Muscle of leg (tissue), 11 donors: ENCODE data around the gene TTLL5. TPM values are rescaled to one million over a fixed set of nuclear protein-coding genes. Genes with fewer than 3 reads are reported as not detected.

ENCODE experiments used
- DNase-seq: peaks from one replicate; pipeline ENCODE4 v3.0.0; 2013
- H3K27ac ChIP-seq: one replicate; pipeline ENCODE4 v1.5.1; 2013; ENCODE audit warnings: mild to moderate bottlenecking, low read length, control low read depth
- H3K27me3 ChIP-seq: one replicate; pipeline ENCODE4 v1.6.1; 2013; ENCODE audit warnings: low read length; ENCODE audit not compliant: control insufficient read depth, insufficient read depth
- H3K36me3 ChIP-seq: one replicate; pipeline ENCODE4 v1.6.1; 2013; ENCODE audit warnings: low read length; ENCODE audit not compliant: control insufficient read depth, insufficient read depth
- H3K4me1 ChIP-seq: one replicate; pipeline ENCODE4 v1.6.1; 2013; ENCODE audit warnings: low read length; ENCODE audit not compliant: control insufficient read depth, insufficient read depth
- H3K4me3 ChIP-seq: one replicate; pipeline ENCODE4 v1.5.1; 2013; ENCODE audit warnings: low read length, control low read depth
- H3K9me3 ChIP-seq: replicated peaks from 2 replicates; pipeline ENCODE4 v1.6.1; 2013; ENCODE audit warnings: low read depth, low read length; ENCODE audit not compliant: control insufficient read depth
- WGBS: methylation state at CpG from one replicate; pipeline ENCODE4 v1.1.5; 2013; ENCODE audit warnings: missing lambda C conversion rate; ENCODE audit not compliant: insufficient coverage; 5-methylcytosine and 5-hydroxymethylcytosine counted together
- polyA plus RNA-seq, 8 donors: library from polyadenylated mRNA; unstranded; fragments of 120-200 nt; gene quantifications; one replicate each; pipeline versions ENCODE4 v1.2.1 to v1.2.3, GENCODE V29; 2013; ENCODE audit warnings: inconsistent platforms in 1 of 8, low replicate concordance in 1 of 8; ENCODE audit not compliant: insufficient read length in 8 of 8, insufficient read depth in 1 of 8
- total RNA-seq: library from RNA; stranded (reverse); fragments of 120-200 nt; gene quantifications from one replicate; pipeline ENCODE4 v1.2.4, GENCODE V29; 2013

TTLL5 gene
- total and polyA plus RNA-seq, 9 donors, result 12.0 to 21.1 (median 15.2) TPM

GRCh38 chr14:75960231-75960630, 299.2 kb downstream of the TTLL5 start:
- Histone ChIP-seq H3K4me1 (peaks cover 2% of the 10 kb centered on the region), H3K4me3 (no peak overlapping the region), H3K27ac (peak overlapping the region; percentile 54), H3K27me3 (no peaks in the 10 kb centered on the region), H3K9me3 (no peaks in the 10 kb centered on the region), H3K36me3 (peaks cover 57% of the 10 kb centered on the region)
- WGBS, result 33% methylated on average over 3 of the region's 6 CpGs
- DNase-seq, result no peak

- H3K36me3 ChIP-seq, result peaks cover 71% of the 10 kb centered on the region
- no peak overlapping the region for H3K4me3 ChIP-seq
- no peak for DNase-seq
- peaks cover 2% of the 10 kb centered on the region for H3K4me1 ChIP-seq
- H3K9me3 ChIP-seq, result no peaks in the 10 kb centered on the region
- H3K27ac ChIP-seq, result no peak overlapping the region
- no CpG with 5 or more reads among the region's 3 CpGs for whole genome bisulfite sequencing
- no peaks in the 10 kb centered on the region for H3K27me3 ChIP-seq
These were observed 300.6 kb downstream of the TTLL5 start for GRCh38 chr14:75961662-75962061.

GRCh38 chr14:75967866-75968265, 306.8 kb downstream of the TTLL5 start:
- H3K9me3 ChIP-seq, result no peaks in the 10 kb centered on the region
- H3K36me3 ChIP-seq, result peaks cover 85% of the 10 kb centered on the region
- 93% methylated on average over 2 of the region's 3 CpGs for WGBS
- no peak for DNase-seq
- H3K4me3 ChIP-seq, result no peak overlapping the region
- H3K27me3 ChIP-seq, result no peaks in the 10 kb centered on the region
- peaks cover 14% of the 10 kb centered on the region for H3K4me1 ChIP-seq
- H3K27ac ChIP-seq, result no peak overlapping the region

DNA sequence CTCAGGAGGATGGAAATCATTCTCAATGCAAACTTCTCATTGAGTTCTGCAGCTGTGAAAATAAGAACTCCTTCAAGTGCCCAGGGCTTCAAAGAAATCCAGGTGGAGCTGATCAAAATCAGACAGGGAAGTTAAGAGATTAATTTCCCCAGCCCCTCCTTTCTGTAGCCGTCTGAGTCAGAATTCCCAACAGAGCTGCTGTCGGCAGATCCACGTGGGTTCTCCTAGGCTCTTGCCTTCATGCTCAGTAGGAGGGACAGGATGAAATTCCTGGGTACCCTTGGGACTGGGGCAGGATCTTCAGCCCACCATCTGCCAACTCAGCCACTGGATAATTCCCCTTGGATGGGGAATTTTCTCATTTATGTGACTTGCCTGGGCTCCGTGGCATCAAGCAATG, 307.4 kb downstream of the TTLL5 start:
- 50% methylated on average over 1 of the region's 4 CpGs for WGBS
- no peak for DNase-seq
- H3K27ac ChIP-seq, result no peak overlapping the region

DNA sequence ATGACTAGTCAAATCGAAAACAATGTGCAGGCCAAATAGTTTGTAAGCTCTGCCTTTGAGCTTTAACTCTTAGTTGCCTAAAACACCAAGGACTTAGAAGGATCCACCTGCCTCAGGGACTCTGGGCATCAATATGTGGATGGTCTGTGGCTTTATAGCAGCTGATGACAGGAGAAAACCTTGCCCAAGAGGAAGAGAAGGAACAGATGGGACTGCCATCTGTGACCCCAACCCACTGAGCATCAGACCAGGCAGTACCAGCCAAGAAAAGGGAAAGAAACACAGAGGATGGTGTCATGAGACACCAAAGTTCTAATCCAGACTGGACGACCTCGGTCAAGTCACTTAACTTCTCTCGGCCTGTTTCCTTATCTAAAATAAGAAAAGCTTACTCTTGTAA, 308.1 kb downstream of the TTLL5 start:
- DNase-seq, result no peak
- no peak overlapping the region for H3K4me3 ChIP-seq
- no CpG with 5 or more reads among the region's 4 CpGs for WGBS
- peaks cover 17% of the 10 kb centered on the region for H3K4me1 ChIP-seq
- H3K9me3 ChIP-seq, result no peaks in the 10 kb centered on the region
- H3K27ac ChIP-seq, result no peak overlapping the region
- H3K27me3 ChIP-seq, result no peaks in the 10 kb centered on the region
- peaks cover 77% of the 10 kb centered on the region for H3K36me3 ChIP-seq

More for the DNA sequence above, 307.4 kb downstream of the TTLL5 start:
- Histone ChIP-seq H3K36me3 (peaks cover 79% of the 10 kb centered on the region), H3K27me3 (no peaks in the 10 kb centered on the region), H3K9me3 (no peaks in the 10 kb centered on the region), H3K4me3 (no peak overlapping the region), H3K4me1 (peaks cover 17% of the 10 kb centered on the region)

GRCh38 chr14:75969891-75970290, 308.8 kb downstream of the TTLL5 start:
- Histone ChIP-seq H3K36me3 (peaks cover 70% of the 10 kb centered on the region), H3K27me3 (no peaks in the 10 kb centered on the region), H3K27ac (no peak overlapping the region), H3K4me1 (peaks cover 17% of the 10 kb centered on the region), H3K4me3 (no peak overlapping the region), H3K9me3 (no peaks in the 10 kb centered on the region)
- no peak for DNase-seq
- WGBS, result 86% methylated on average over 5 of the region's 8 CpGs

DNA sequence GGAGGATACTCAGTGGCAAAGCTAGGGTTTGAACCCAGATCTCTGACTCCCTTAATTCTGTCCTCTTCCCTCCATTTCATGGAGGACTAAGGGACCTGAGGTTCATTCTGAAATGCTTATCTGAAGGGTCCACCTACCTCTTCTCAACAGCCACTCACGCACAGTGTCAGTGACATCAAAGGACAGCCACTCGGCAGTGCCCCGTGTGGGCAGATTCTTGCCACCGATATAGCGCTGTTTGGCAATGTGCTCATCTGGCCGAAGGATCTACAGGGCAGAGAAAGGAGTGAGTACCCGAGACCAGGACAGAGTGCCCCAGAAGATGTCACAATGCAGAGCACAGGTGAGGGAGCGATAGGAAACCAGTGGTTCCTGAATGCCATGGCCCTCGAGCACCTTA, 309.9 kb downstream of the TTLL5 start:
- no peaks in the 10 kb centered on the region for H3K27me3 ChIP-seq
- 88% methylated on average over 9 of the region's 9 CpGs for WGBS
- H3K4me1 ChIP-seq, result peaks cover 17% of the 10 kb centered on the region
- no peaks in the 10 kb centered on the region for H3K9me3 ChIP-seq
- H3K4me3 ChIP-seq, result no peak overlapping the region
- no peak overlapping the region for H3K27ac ChIP-seq
- DNase-seq, result no peak
- H3K36me3 ChIP-seq, result peaks cover 59% of the 10 kb centered on the region

GRCh38 chr14:75971509-75971908, 310.5 kb downstream of the TTLL5 start:
- Histone ChIP-seq H3K27me3 (no peaks in the 10 kb centered on the region), H3K36me3 (peaks cover 54% of the 10 kb centered on the region), H3K9me3 (no peaks in the 10 kb centered on the region), H3K4me3 (no peak overlapping the region), H3K27ac (no peak overlapping the region), H3K4me1 (peaks cover 17% of the 10 kb centered on the region)
- no peak for DNase-seq
- WGBS, result 89% methylated on average over 15 of the region's 15 CpGs

DNA sequence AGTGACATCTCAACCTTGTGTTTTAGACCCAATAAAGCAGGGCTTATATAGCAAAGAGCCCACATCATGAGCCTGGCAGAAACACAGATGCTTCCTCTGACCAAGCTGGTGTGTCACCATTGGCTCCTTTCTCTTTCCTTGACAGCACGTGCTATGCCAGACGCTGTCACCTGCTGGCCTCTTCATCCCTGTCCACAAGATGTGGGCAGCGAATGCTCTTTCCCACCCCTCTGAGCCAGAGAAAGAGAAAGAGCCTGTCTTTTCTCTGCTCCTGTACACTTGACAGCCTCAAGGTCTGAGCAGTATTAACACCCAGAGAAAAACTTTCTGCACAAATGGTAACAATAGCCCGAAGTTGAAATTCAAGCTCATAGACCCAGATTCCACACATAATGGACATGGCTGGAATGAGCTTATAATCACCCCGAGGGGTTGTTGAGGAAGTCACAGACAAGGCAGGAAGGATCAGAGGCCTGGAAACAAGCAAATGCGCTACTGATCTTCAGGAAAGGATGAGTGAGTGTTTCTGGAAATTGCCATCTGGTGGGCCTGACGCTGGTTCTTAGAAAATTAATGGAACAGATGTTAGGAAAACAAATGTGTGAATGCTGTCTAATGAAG, 311.9 kb downstream of the TTLL5 start:
- no peaks in the 10 kb centered on the region for H3K9me3 ChIP-seq
- WGBS, result 24% methylated on average over 6 of the region's 7 CpGs
- peaks cover 40% of the 10 kb centered on the region for H3K36me3 ChIP-seq
- H3K4me1 ChIP-seq, result peaks cover 18% of the 10 kb centered on the region
- no peak overlapping the region for H3K4me3 ChIP-seq
- DNase-seq, result peak; percentile 32
- no peaks in the 10 kb centered on the region for H3K27me3 ChIP-seq
- no peak overlapping the region for H3K27ac ChIP-seq

DNA sequence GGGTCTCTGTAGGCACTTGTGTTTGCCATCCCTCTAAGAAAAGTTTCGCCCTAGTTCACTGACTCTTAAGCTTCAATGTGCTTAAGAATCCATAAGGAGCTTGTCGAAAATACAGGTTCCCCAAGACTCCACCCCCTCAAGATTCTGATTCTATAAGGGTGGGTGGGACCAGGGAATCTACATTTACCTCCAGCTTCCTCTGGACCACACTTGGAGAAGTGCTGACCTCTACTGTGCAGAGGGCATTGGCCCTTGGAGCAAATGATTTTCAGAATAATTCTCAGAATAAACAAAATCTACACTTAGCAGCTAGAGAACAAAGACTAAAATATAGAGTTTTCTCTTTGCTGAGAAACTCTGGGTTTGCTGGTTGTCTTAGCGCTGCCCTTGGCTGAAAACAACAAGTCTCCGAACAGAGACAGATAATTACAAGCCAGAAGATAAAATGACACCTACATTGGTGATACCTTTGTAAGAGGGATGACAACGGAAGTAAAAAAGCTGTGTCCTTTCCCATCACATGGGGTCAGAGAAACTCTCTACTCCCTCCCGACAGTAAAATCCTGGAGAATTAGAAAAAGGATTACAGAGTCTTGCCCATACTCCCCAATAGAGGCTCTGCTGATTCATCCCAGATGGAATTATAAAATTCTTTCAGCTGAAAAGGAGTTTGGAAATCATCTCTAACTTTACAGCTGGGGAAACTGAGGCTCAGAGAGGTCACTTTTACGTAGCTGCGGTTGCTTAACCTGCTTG, 316.0 kb downstream of the TTLL5 start:
- Histone ChIP-seq H3K9me3 (no peaks in the 10 kb centered on the region), H3K36me3 (peaks cover 5% of the 10 kb centered on the region), H3K4me1 (peaks cover 44% of the 10 kb centered on the region), H3K27ac (no peak overlapping the region), H3K4me3 (no peak overlapping the region), H3K27me3 (no peaks in the 10 kb centered on the region)
- peak; percentile 30 for DNase-seq
- 33% methylated on average over 1 of the region's 8 CpGs for WGBS
